H1 (cell line): ENCODE results near the gene GULP1. TPM values are rescaled to one million over a fixed set of nuclear protein-coding genes. Genes with fewer than 3 reads are reported as not detected.

Experiments
- CTCF ChIA-PET: fragments of 300-600 bp; sonication (Branson Sonifier 250); formaldehyde crosslinking; loops from one replicate; lab custom pipeline; 2021; ENCODE audit not compliant: partially characterized antibody; lab: Charles Lee
- POLR2A ChIA-PET: fragments of 300-600 bp; sonication (Branson Sonifier 250); formaldehyde crosslinking; loops from one replicate; lab custom pipeline; 2021; ENCODE audit warnings: inconsistent platforms; ENCODE audit not compliant: partially characterized antibody; lab: Charles Lee
- DNase-seq, 2 experiments: peaks; one replicate each; pipeline versions ENCODE4 v3.0.0 to v3.0.0-alpha.2; 2010 to 2022; ENCODE audit warnings: low spot score in 2 of 2, low read depth in 1 of 2, mixed read lengths in 1 of 2
- FAIRE-seq: peaks from 2 replicates; lab custom pipeline; 2011; peaks lifted over from hg19 to GRCh38; lab: Jason Lieb, UNC
- H2AFZ ChIP-seq: 2 replicates; pipeline ENCODE4 v1.8.1; 2012; ENCODE audit warnings: low read length, inconsistent platforms
- H2AK5ac ChIP-seq: 2 replicates; pipeline ENCODE4 v1.6.1; 2013; ENCODE audit warnings: low read depth, low read length
- H2BK120ac ChIP-seq: replicated peaks from 2 replicates; pipeline ENCODE3; 2013; ENCODE audit warnings: low read depth, low read length, inconsistent platforms
- H2BK12ac ChIP-seq: 2 replicates; pipeline ENCODE4 v1.6.1; 2013; ENCODE audit warnings: low read depth, low read length
- H2BK15ac ChIP-seq: 2 replicates; pipeline ENCODE4 v1.6.1; 2013; ENCODE audit warnings: low read length
- H2BK20ac ChIP-seq: 2 replicates; pipeline ENCODE4 v1.6.1; 2013; ENCODE audit warnings: low read length
- H2BK5ac ChIP-seq: 2 replicates; pipeline ENCODE4 v1.6.1; 2013; ENCODE audit warnings: low read depth, low read length
- H3K14ac ChIP-seq: 2 replicates; pipeline ENCODE4 v1.6.1; 2013; ENCODE audit warnings: inconsistent platforms; ENCODE audit not compliant: insufficient read length
- H3K18ac ChIP-seq: 2 replicates; pipeline ENCODE4 v1.6.1; 2013; ENCODE audit warnings: low read length; ENCODE audit errors: extremely low read depth
- H3K23ac ChIP-seq: 2 replicates; pipeline ENCODE4 v1.6.1; 2013; ENCODE audit warnings: inconsistent platforms; ENCODE audit not compliant: insufficient read length
- H3K23me2 ChIP-seq: 2 replicates; pipeline ENCODE4 v1.6.1; 2013; ENCODE audit warnings: low read depth, low read length
- H3K27ac ChIP-seq: 2 replicates; pipeline ENCODE4 v1.6.1; 2011; ENCODE audit warnings: low read depth, low read length, inconsistent platforms
- H3K27me3 ChIP-seq, 4 experiments: replicated peaks in 1 of 4; 1 replicate in 1 of 4; 2 replicates in 3 of 4; pipeline versions ENCODE4 v1.6.1 to v1.8.1; 2011 to 2013; ENCODE audit warnings: low read length in 3 of 4, mild to moderate bottlenecking in 3 of 4, inconsistent platforms in 2 of 4, mixed read lengths in 2 of 4, moderate library complexity in 1 of 4; ENCODE audit not compliant: control insufficient read depth in 3 of 4, insufficient read depth in 3 of 4; ENCODE audit errors: extremely low read depth in 1 of 4
- H3K36me3 ChIP-seq, 4 experiments: 2 replicates each; pipeline versions ENCODE4 v1.6.1 to v1.8.1; 2011 to 2013; ENCODE audit warnings: mild to moderate bottlenecking in 4 of 4, low read length in 3 of 4, moderate library complexity in 2 of 4, control low read depth in 1 of 4, inconsistent platforms in 1 of 4; ENCODE audit not compliant: insufficient read depth in 4 of 4, control insufficient read depth in 2 of 4
- H3K4ac ChIP-seq: replicated peaks from 2 replicates; pipeline ENCODE3; 2013; ENCODE audit warnings: low read length, low read depth, mixed read lengths, inconsistent platforms; ENCODE audit not compliant: insufficient read length
- H3K4me1 ChIP-seq, 4 experiments: replicated peaks in 1 of 4; 1 replicate in 1 of 4; 2 replicates in 3 of 4; pipeline versions ENCODE4 v1.6.1 to v1.8.1; 2011 to 2013; ENCODE audit warnings: low read length in 3 of 4, inconsistent platforms in 2 of 4, mixed read lengths in 1 of 4; ENCODE audit not compliant: insufficient read depth in 4 of 4, control insufficient read depth in 3 of 4
- H3K4me2 ChIP-seq, 2 experiments: 2 replicates each; pipeline versions ENCODE4 v1.6.1 to v1.8.1; 2011 to 2013; ENCODE audit warnings: low read depth in 2 of 2, low read length in 2 of 2, control low read depth in 1 of 2, inconsistent platforms in 1 of 2, mild to moderate bottlenecking in 1 of 2; ENCODE audit not compliant: insufficient read depth in 1 of 2
- H3K4me3 ChIP-seq, 4 experiments: fragments of 200-600, 300-600 bp in 1 of 4; sonication (generic), shearing (Covaris generic), sonication (Bioruptor Twin) in 1 of 4; 2 replicates each; pipeline versions ENCODE4 v1.5.1 to v1.8.1; 2011 to 2016; ENCODE audit warnings: low read length in 4 of 4, low read depth in 3 of 4, control low read depth in 2 of 4, inconsistent platforms in 2 of 4, mild to moderate bottlenecking in 2 of 4, mixed read lengths in 1 of 4, moderate library complexity in 1 of 4; ENCODE audit not compliant: insufficient read depth in 2 of 4; ENCODE audit errors: extremely low read depth in 1 of 4
- H3K56ac ChIP-seq: replicated peaks from 2 replicates; pipeline ENCODE3; 2013; ENCODE audit warnings: low read depth, mild to moderate bottlenecking, mixed read lengths, low read length, inconsistent platforms; ENCODE audit not compliant: insufficient read length
- H3K79me1 ChIP-seq: 2 replicates; pipeline ENCODE4 v1.6.1; 2013; ENCODE audit warnings: low read depth, low read length, control low read depth
- H3K79me2 ChIP-seq, 2 experiments: 2 replicates each; pipeline versions ENCODE4 v1.6.1 to v1.8.1; 2012 to 2013; ENCODE audit warnings: low read length in 2 of 2, mild to moderate bottlenecking in 2 of 2, inconsistent platforms in 1 of 2; ENCODE audit not compliant: insufficient read depth in 2 of 2, control insufficient read depth in 1 of 2
- H3K9ac ChIP-seq, 4 experiments: replicated peaks in 1 of 4; 1 replicate in 1 of 4; 2 replicates in 3 of 4; pipeline versions ENCODE4 v1.6.1 to v1.8.1; 2011 to 2013; ENCODE audit warnings: low read depth in 3 of 4, low read length in 3 of 4, control low read depth in 2 of 4, mild to moderate bottlenecking in 2 of 4, moderate library complexity in 2 of 4, inconsistent platforms in 1 of 4; ENCODE audit errors: extremely low read depth in 1 of 4
- H3K9me3 ChIP-seq, 2 experiments: 2 replicates each; pipeline versions ENCODE4 v1.6.1 to v1.8.1; 2012 to 2013; ENCODE audit warnings: mild to moderate bottlenecking in 2 of 2, moderate library complexity in 2 of 2, control low read depth in 1 of 2, inconsistent platforms in 1 of 2, low read depth in 1 of 2, low read length in 1 of 2, mixed read lengths in 1 of 2; ENCODE audit not compliant: insufficient read depth in 2 of 2
- H4K20me1 ChIP-seq, 2 experiments: replicated peaks in 1 of 2; 2 replicates each; pipeline versions ENCODE3 to v1.8.1; 2011 to 2013; ENCODE audit warnings: inconsistent platforms in 2 of 2, low read length in 2 of 2, mild to moderate bottlenecking in 1 of 2; ENCODE audit not compliant: insufficient read depth in 2 of 2, control insufficient read depth in 1 of 2
- H4K5ac ChIP-seq: 2 replicates; pipeline ENCODE4 v1.6.1; 2013; ENCODE audit warnings: low read length, low read depth, mixed read lengths, inconsistent platforms; ENCODE audit not compliant: insufficient read length
- H4K8ac ChIP-seq: 2 replicates; pipeline ENCODE4 v1.8.0; 2013; ENCODE audit warnings: mild to moderate bottlenecking, moderate library complexity, low read length, inconsistent platforms; ENCODE audit not compliant: insufficient read depth; ENCODE audit errors: extremely low read depth
- H4K91ac ChIP-seq: replicated peaks from 2 replicates; pipeline ENCODE3; 2013; ENCODE audit warnings: low read length, mixed read lengths, inconsistent platforms; ENCODE audit not compliant: insufficient read length
- RBBP5 ChIP-seq: IDR thresholded peaks from 2 replicates; pipeline ENCODE4 v1.7.1; 2012; ENCODE audit warnings: low read depth, mild to moderate bottlenecking, inconsistent platforms, low read length, moderate library complexity, borderline replicate concordance
- TCF12 ChIP-seq: IDR thresholded peaks from 2 replicates; pipeline ENCODE4 v1.6.1; 2011; ENCODE audit warnings: low read depth, mild to moderate bottlenecking, low read length
- WGBS, 2 experiments: shearing (Covaris generic) in 1 of 2; methylation state at CpG; one replicate each; pipeline versions ENCODE4 v1.1.6 to v1.1.7; 2013 to 2015; ENCODE audit warnings: low lambda C conversion rate in 2 of 2, mixed read lengths in 2 of 2, inconsistent platforms in 1 of 2, low coverage in 1 of 2, missing lambda C conversion rate in 1 of 2; ENCODE audit not compliant: insufficient replicate concordance in 2 of 2, insufficient coverage in 1 of 2, insufficient read length in 1 of 2; ENCODE audit errors: extremely low coverage in 1 of 2, missing lambda C conversion rate in 1 of 2; 5-methylcytosine and 5-hydroxymethylcytosine counted together
- polyA plus RNA-seq, 7 experiments: library from polyadenylated mRNA; depleted of rRNA in 3 of 7; stranded (reverse) in 5 of 7; unstranded in 2 of 7; fragments of >200 nt in 5 of 7; fragments of 200-250 nt in 2 of 7; gene quantifications; 1 replicate in 5 of 7; 2 replicates in 1 of 7; 4 replicates in 1 of 7; pipeline versions ENCODE4 v1.2.1 to v1.2.3, GENCODE V29; 2011 to 2013; ENCODE audit warnings: missing spikeins in 2 of 7, mixed read lengths in 2 of 7
- total RNA-seq: library from RNA; stranded (reverse); fragmentation: NEBNext Ultra II Directional; extraction: Animal tissue kit (Norgen Biotek cat#: 25700); gene quantifications from 2 replicates; pipeline ENCODE4 v1.2.1, GENCODE V29; 2021

GULP1 gene
- total and polyA plus RNA-seq, 2 of the 8 experiments (the other 6 are each of a cell fraction or from before 2014, with no cell fraction given): 69.7 to 139 TPM

GRCh38 chr2:188367164-188367563, 75.5 kb downstream of the GULP1 start:
- no peak overlapping the region for H2BK20ac ChIP-seq
- no peak overlapping the region for H4K8ac ChIP-seq
- CTCF ChIA-PET: interaction anchor here (0.6 to 3.2 kb wide), 7 partner anchors 29 to 472 kb away, joined by 3 to 16 read pairs (median 3); partner anchors contain the start of gene GULP1
- no peak overlapping the region for H3K27ac ChIP-seq
- no peak overlapping the region for H3K18ac ChIP-seq
- H3K14ac ChIP-seq: no peak overlapping the region
- TF ChIP-seq TCF12 (peak; percentile 80), RBBP5 (no peak)
- no peaks in the 10 kb centered on the region for H3K36me3 ChIP-seq
- no peak overlapping the region for H3K4ac ChIP-seq
- no peak overlapping the region for H3K23ac ChIP-seq
- peaks cover 11% of the 10 kb centered on the region for H3K79me1 ChIP-seq
- H3K4me3 ChIP-seq: no peak overlapping the region
- peaks cover 3 to 6% of the 10 kb centered on the region in 2 experiments for H4K20me1 ChIP-seq
- 89% methylated on average over 3 of the region's 3 CpGs; no CpG with 5 or more reads in 1 of the 2 experiments for WGBS, 2 experiments
- no peaks in the 10 kb centered on the region for H3K9me3 ChIP-seq
- H4K91ac ChIP-seq: no peak overlapping the region
- H3K27me3 ChIP-seq: no peaks in the 10 kb centered on the region
- no peak overlapping the region for H4K5ac ChIP-seq
- no peak overlapping the region for H3K56ac ChIP-seq
- H2AFZ ChIP-seq: no peak overlapping the region
- H3K4me1 ChIP-seq: peaks cover 0 to 19% (median 3%) of the 10 kb centered on the region in 4 experiments; a peak in 4 of 7 replicates
- no peak overlapping the region for H2BK5ac ChIP-seq
- FAIRE-seq (no peak), DNase-seq (no peak)
- H3K23me2 ChIP-seq: no peaks in the 10 kb centered on the region
- POLR2A ChIA-PET: interaction anchor here (3.5 kb wide), 1 partner anchor 75 kb away, joined by 18 read pairs; the partner anchor contains the start of gene GULP1
- no peak overlapping the region for H3K9ac ChIP-seq
- H2BK120ac ChIP-seq: no peak overlapping the region
- H3K4me2 ChIP-seq: no peak overlapping the region
- H2AK5ac ChIP-seq: no peak overlapping the region
- peaks cover 11 to 93% of the 10 kb centered on the region in 2 experiments for H3K79me2 ChIP-seq
- H2BK12ac ChIP-seq: no peak overlapping the region
- no peak overlapping the region for H2BK15ac ChIP-seq
